ENCODE data around the gene PRR14L. TPM values are rescaled to one million over a fixed set of nuclear protein-coding genes. Genes with fewer than 3 reads are reported as not detected.

PRR14L gene
- total RNA-seq, 6 donors from 2014 or later: 23.7 to 57.6 (median 40.6) TPM

GRCh38 chr22:31736458-31736857 is 13.5 kb downstream of the PRR14L start:
- no peak overlapping the region for H3K4me3 ChIP-seq
- H3K4me1 ChIP-seq: peaks cover 6 to 31% (median 12%) of the 10 kb centered on the region in 4 donors
- no peaks in the 10 kb centered on the region for H3K27me3 ChIP-seq
- H3K27ac ChIP-seq: no peak overlapping the region
- peaks cover 0 to 30% (median 6%) of the 10 kb centered on the region in 4 donors for H3K36me3 ChIP-seq
- H3K9me3 ChIP-seq: no peaks in the 10 kb centered on the region
- DNase-seq (no peak), ATAC-seq (ENCODE audit: low FRiP score in 2 of 2) (no peak)
- no peak for TF ChIP-seq EP300 (IDR thresholded peaks at IDR 0.05)
- 98 to 100% methylated on average over 2 of the region's 2 CpGs for WGBS, 2 donors

GRCh38 chr22:31734512-31734911 is 15.4 kb downstream of the PRR14L start:
- no peak for TF ChIP-seq CTCF (IDR thresholded peaks at IDR 0.05)
- no peak for TF ChIP-seq POLR2A (IDR thresholded peaks at IDR 0.05)
- no peak for TF ChIP-seq POLR2AphosphoS5 (IDR thresholded peaks at IDR 0.05)
- TF ChIP-seq EP300 (IDR thresholded peaks at IDR 0.05): no peak
- Histone ChIP-seq H3K4me1 (peaks cover 0 to 19% (median 6%) of the 10 kb centered on the region in 4 donors), H3K4me3 (no peak overlapping the region), H3K27ac (no peak overlapping the region), H3K9me3 (no peaks in the 10 kb centered on the region), H3K27me3 (no peaks in the 10 kb centered on the region), H3K36me3 (peaks cover 0 to 27% (median 6%) of the 10 kb centered on the region in 4 donors)
- ATAC-seq (ENCODE audit: low FRiP score in 2 of 2): no peak
- no peak for DNase-seq
- 85 to 87% methylated on average over 1 of the region's 1 CpG for WGBS, 2 donors

- Histone ChIP-seq H3K36me3 (peaks cover 0 to 27% (median 5%) of the 10 kb centered on the region in 4 donors), H3K27me3 (no peaks in the 10 kb centered on the region)
- WGBS, 2 donors: 91% methylated on average over 7 of the region's 7 CpGs
Observed at GRCh38 chr22:31733580-31734079, 16.3 kb downstream of the PRR14L start.

GRCh38 chr22:31732089-31732829 is 17.7 kb downstream of the PRR14L start:
- no peak for DNase-seq
- Histone ChIP-seq H3K9me3 (no peaks in the 10 kb centered on the region), H3K27me3 (no peaks in the 10 kb centered on the region), H3K4me3 (no peak overlapping the region), H3K4me1 (peaks cover 0 to 9% (median 1%) of the 10 kb centered on the region in 4 donors), H3K36me3 (peaks cover 0 to 24% (median 0%) of the 10 kb centered on the region in 4 donors), H3K27ac (no peak overlapping the region)
- no peak for ATAC-seq (ENCODE audit: low FRiP score in 2 of 2)
- TF ChIP-seq CTCF (IDR thresholded peaks at IDR 0.05) (no peak), POLR2A (IDR thresholded peaks at IDR 0.05) (no peak), EP300 (IDR thresholded peaks at IDR 0.05) (no peak), POLR2AphosphoS5 (IDR thresholded peaks at IDR 0.05) (no peak)
- WGBS, 2 donors: 75 to 80% methylated on average over 2 of the region's 2 CpGs

More at GRCh38 chr22:31733580-31734079, 16.3 kb downstream of the PRR14L start:
- Histone ChIP-seq H3K27ac (no peak overlapping the region), H3K4me1 (peaks cover 0 to 14% (median 1%) of the 10 kb centered on the region in 4 donors), H3K4me3 (no peak overlapping the region), H3K9me3 (no peaks in the 10 kb centered on the region)
- DNase-seq (no peak), ATAC-seq (ENCODE audit: low FRiP score in 2 of 2) (no peak)
- TF ChIP-seq POLR2A (IDR thresholded peaks at IDR 0.05) (no peak), EP300 (IDR thresholded peaks at IDR 0.05) (no peak), POLR2AphosphoS5 (IDR thresholded peaks at IDR 0.05) (no peak), CTCF (IDR thresholded peaks at IDR 0.05) (no peak)

- Histone ChIP-seq H3K27ac (no peak overlapping the region), H3K27me3 (no peaks in the 10 kb centered on the region), H3K4me3 (no peak overlapping the region), H3K36me3 (peaks cover 0 to 23% (median 0%) of the 10 kb centered on the region in 4 donors), H3K4me1 (peaks cover 0 to 9% (median 1%) of the 10 kb centered on the region in 4 donors), H3K9me3 (no peaks in the 10 kb centered on the region)
- TF ChIP-seq POLR2AphosphoS5 (IDR thresholded peaks at IDR 0.05) (no peak), POLR2A (IDR thresholded peaks at IDR 0.05) (no peak), EP300 (IDR thresholded peaks at IDR 0.05) (no peak), CTCF (IDR thresholded peaks at IDR 0.05) (no peak)
- 82 to 87% methylated on average over 8 of the region's 8 CpGs for WGBS, 2 donors
- no peak for DNase-seq
- ATAC-seq (ENCODE audit: low FRiP score in 2 of 2): no peak
Observed at GRCh38 chr22:31730344-31730711, 19.6 kb downstream of the PRR14L start.

Data from upper lobe of left lung (tissue), 6 donors.